GM12801 (cell line): ENCODE data around the gene SGO2.

Experiments used
- TF ChIP-seq, protein P1 (sequence below): IDR thresholded peaks from one replicate; pipeline ENCODE4 v1.5.1; 2011; ENCODE audit warnings: control low read depth; ENCODE audit not compliant: insufficient read length; ENCODE audit errors: extremely low read depth

SGO2 gene

DNA sequence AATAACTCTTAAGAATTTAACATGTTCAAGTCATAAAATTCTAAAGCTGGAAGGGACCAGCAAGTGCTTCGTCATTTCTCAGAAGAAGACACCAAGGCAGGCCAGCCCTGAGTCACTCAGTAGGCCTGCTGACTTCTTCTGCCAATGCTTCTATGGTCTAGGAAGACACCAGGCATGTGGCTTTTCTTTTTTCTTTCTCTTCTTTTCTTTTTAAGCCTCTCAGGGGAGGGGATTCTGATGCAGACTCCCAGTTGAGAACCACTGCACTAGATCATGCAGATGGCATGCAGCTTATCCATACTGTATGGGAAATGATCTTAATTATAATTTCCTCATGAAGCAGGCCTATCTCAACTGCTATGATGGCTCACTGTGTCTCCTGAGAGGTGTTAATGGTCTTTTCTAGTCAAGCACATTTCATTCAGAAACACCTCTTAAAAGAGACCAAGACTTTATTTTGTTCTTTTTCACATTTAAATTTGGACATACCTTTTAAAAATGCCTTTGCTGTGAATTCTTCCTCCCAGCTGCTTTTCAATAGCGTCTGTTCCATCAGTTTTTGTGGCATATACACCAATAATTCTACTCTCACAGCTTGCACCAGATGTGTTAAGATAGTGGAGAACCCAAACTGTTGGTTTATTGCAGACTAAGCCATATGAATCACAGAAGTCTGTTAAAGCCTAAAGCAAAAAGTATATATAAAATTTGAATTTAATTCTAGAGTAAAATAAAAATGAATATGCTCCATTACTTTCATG lies 27.4 kb upstream of the SGO2 start:
- TF ChIP-seq, protein P1, sequence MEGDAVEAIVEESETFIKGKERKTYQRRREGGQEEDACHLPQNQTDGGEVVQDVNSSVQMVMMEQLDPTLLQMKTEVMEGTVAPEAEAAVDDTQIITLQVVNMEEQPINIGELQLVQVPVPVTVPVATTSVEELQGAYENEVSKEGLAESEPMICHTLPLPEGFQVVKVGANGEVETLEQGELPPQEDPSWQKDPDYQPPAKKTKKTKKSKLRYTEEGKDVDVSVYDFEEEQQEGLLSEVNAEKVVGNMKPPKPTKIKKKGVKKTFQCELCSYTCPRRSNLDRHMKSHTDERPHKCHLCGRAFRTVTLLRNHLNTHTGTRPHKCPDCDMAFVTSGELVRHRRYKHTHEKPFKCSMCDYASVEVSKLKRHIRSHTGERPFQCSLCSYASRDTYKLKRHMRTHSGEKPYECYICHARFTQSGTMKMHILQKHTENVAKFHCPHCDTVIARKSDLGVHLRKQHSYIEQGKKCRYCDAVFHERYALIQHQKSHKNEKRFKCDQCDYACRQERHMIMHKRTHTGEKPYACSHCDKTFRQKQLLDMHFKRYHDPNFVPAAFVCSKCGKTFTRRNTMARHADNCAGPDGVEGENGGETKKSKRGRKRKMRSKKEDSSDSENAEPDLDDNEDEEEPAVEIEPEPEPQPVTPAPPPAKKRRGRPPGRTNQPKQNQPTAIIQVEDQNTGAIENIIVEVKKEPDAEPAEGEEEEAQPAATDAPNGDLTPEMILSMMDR, result no peak

DNA sequence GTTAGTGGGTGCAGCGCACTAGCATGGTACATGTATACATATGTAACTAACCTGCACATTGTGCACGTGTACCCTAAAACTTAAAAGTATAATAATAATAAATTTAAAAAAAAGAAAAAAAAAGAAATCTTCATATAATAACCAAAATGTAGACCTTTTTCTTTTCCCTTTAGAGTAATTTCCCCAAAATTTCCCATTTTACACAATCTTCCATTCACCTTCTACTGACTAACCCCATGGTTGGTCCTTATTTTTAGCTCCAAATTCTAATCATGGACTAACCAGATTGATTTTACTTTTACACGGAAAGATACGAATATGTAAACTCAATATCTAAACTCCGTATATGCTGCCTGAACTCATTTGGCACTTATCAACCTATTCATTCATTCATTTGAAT lies 23.8 kb upstream of the SGO2 start:
- TF ChIP-seq, protein P1, result no peak

DNA sequence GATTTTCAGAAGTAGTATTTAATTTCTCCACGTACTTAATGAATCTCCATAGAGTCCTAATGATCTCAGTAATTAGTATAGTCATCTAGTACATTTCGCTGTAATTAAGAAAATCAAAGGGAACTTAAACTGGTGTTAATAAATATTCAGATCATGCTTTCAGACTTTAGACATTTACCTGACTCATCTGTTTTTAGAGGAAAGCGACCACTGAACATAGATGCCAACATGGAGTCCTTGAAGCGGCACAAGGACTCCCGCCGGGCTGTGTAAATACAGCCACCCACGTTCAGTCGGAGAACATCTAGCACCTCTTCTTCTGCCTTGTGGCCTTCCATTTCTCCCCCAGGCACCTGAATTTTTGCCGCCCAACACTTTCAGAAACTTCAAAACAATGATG lies 19.3 kb upstream of the SGO2 start:
- TF ChIP-seq, protein P1, result no peak

DNA sequence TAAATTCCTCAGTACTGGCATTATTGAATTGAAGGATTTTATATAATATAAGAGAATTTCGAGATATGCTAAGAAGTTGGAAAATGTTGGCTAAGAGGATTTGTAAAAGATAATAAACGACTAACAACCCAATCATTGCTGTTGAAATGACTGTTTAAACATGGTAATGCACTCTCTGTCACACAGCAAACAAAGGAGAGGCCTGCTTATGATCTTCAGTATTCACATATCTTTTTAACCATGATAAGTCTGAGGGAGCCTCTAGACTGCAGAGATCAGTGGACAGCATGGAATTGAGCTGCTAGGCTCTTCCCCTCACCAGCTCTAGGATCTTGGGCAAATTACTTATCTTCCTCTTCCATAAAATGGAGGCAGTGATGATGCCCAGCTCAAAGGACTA lies 18.8 kb upstream of the SGO2 start:
- TF ChIP-seq, protein P1, result no peak

DNA sequence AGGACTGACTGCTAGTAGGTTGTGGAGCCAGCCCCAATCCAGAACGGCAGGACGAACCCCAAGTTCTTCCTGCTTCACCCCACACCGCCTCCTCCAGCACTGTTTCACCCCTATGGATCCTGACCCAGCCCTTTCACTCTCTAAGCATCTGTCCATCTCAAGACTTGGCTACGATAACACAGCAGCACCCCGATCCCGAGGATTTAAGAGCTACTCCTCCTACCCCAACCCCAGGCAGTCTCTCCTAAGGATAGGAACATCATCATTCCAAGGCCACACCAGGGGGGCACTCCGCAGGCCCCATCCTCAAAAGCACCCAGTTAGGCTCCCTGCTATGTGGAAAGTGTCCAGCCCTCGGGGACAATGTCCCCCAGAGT lies 16.8 kb upstream of the SGO2 start:
- TF ChIP-seq, protein P1, result no peak

DNA sequence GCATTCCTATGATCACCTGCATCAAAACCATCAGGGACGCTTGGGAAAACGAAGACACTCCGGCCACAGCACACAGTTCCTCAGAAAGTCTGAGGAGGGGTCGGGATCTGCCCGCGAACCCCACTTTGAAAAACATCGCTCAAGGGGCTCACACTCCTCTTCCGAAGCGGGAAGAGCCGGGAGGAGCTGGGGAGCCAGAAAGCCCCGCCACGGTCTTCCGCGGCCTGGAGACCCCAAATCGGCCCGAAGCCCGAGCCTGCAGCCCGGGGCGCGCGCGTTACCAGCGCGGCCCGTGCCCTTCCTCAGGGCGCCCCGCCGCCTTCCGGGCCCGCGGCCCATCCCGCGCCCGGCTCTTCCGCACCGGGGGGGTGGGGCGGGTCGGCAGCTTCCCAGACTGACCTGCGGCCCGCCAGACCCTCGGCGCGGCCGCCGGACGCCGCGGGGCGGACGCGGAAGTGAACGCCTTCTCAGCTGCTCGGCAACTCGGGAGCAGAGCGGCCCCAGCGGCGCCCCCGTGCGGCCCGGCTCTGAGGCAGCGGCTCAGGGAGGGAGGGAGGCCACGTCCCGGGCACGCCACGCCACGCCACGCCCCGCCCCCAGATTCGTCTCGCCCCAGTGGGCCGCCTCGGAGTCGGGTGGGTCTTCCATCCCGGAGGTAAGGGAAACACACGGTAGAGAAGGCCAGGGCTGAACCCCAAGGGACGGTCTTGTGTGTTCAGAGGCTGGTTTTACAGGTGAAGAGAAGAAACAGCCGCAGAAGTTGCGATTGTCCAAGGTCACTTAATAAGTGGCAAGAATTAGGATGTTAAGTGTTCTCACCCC lies 16.2 kb upstream of the SGO2 start, which contains the start of gene KCTD18:
Gene KCTD18, minus strand, starts transcription at position 457 of the 822 bp plus-strand sequence. CDS start 3,052 bp downstream, outside the sequence.
- TF ChIP-seq, protein P1, result no peak

DNA sequence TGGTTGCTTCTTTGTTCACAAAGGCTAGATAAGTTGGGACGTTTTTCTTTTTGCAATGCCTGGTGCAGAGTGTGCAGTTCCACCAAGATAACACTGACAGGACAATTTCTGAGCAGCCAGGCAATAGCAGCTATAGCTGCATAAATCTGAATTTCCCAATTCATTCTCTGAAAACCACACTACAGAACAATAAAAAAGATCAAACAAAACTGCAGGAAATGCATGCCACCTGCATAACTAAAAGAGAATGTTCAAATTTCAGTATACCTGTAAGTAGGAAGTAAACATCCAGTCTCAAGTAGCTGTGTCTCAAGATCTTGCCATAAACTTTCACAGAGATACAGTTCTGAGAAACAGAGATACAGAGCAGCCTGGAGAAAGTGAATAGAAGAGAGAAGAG lies 10.9 kb upstream of the SGO2 start:
- TF ChIP-seq, protein P1, result no peak
